ENCODE data around the gene PCDHGA7. TPM values are rescaled to one million over a fixed set of nuclear protein-coding genes. Genes with fewer than 3 reads are reported as not detected.
A peak's percentile ranks its signal among the peaks of the same experiment; 100 is the strongest.

The PCDHGA7 gene
- polyA plus RNA-seq, 1 of the 3 experiments (the other 2 are of a cell fraction), result 7.8 TPM

DNA sequence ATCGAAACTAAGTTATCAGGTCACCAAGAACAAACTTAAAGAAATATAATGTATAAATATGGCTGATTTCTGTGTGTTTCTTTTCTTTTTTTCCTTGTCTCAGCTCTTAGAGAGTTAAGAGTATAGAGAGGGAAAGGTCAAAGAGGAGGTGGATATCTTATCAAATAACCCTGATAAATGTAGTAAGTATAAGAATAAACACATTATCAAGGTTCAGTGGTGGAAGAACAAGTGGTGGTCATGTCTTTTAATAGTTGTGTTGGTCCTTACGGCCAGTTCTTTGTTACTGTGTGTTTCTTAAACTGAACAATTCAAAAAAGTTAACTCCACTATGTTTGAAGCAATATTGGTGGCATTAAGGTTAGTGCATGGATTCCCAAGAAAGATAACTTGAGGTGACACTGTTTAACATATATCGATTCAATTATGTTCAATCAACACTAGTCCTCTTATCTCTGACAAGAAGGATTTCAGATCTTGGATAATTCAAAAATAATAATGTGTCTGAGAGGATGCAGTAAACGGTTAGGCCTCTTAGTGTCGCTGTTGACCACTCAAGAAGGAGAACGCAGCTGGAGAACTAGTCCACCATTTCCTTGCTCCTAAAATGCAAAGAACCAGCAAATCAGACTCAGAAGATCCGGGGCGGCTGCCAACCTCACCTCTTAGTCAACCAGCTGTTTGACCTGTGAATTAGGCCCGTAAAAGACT is 39.1 kb upstream of the PCDHGA7 start, which contains the start of gene PCDHGA3:
TSS of gene PCDHGA3 (plus strand) at position 588 of the 711 bp plus-strand sequence. CDS start 205 bp downstream, outside the sequence.
- Histone ChIP-seq H3K9me3 (no peaks in the 10 kb centered on the region), H3K9me2 (no peaks in the 10 kb centered on the region), H3K4me1 (ENCODE audit: control insufficient read depth in 1 of 2, insufficient read depth in 2 of 2, low read depth in 1 of 2, low read length in 1 of 2) (no peaks in the 10 kb centered on the region), H3K79me2 (ENCODE audit: insufficient read depth) (no peaks in the 10 kb centered on the region), H2AFZ (ENCODE audit: low read depth) (peak within 1 kb of the TSS; percentile 50; the same call in 1 of the 2 replicates), H3K4me2 (no peak within 1 kb of the TSS), H3F3A (replicated peaks; ENCODE audit: insufficient read depth) (no peaks in the 10 kb centered on the region), H3K27ac (ENCODE audit: low read depth in 2 of 2, low read length in 1 of 2) (no peak within 1 kb of the TSS), H4K20me1 (ENCODE audit: insufficient read depth) (no peaks in the 10 kb centered on the region), H3K4me3 (ENCODE audit: low read depth in 2 of 2, low read length in 1 of 2) (no peak within 1 kb of the TSS; a peak in 1 of 4 replicates), H3K9ac (no peak within 1 kb of the TSS), H3K27me3 (ENCODE audit: insufficient read depth) (no peaks in the 10 kb centered on the region), H3K36me3 (replicated peaks in 1 of 2; ENCODE audit: control insufficient read depth in 1 of 2, insufficient read depth in 2 of 2, low read length in 1 of 2) (no peaks in the 10 kb centered on the region)
- no peak for DNase-seq
- ChIA-PET CTCF (interaction anchor here (0.7 to 2.0 kb wide), 5 partner anchors 13 to 221 kb away, joined by 3 to 8 read pairs (median 3); partner anchors contain the start of genes PCDHGA1 and PCDHGB7), POLR2A (no interaction called here)
- TF ChIP-seq FOSL2 (IDR thresholded peaks at IDR 0.05; ENCODE audit: borderline replicate concordance, low read depth) (no peak), USF2 (IDR thresholded peaks at IDR 0.05; ENCODE audit: borderline replicate concordance, low read depth, low read length) (no peak), RAD21 (IDR thresholded peaks at IDR 0.05; ENCODE audit: low read length) (peak; percentile 21; the same call in 1 of the 2 replicates), CTCF (IDR thresholded peaks at IDR 0.05) (peak; percentile 46)
- 13% methylated on average over 9 of the region's 9 CpGs for WGBS (ENCODE audit: low lambda C conversion rate)

GRCh38 chr5:141343953-141344463 is 38.5 kb upstream of the PCDHGA7 start:
- no peaks in the 10 kb centered on the region for H3K9me3 ChIP-seq
- no peak overlapping the region for H3K9ac ChIP-seq
- H3K27me3 ChIP-seq (ENCODE audit: insufficient read depth), result no peaks in the 10 kb centered on the region
- no peak overlapping the region for H3K27ac ChIP-seq (ENCODE audit: low read depth in 2 of 2, low read length in 1 of 2)
- CTCF ChIA-PET, result interaction anchor here (0.7 to 2.0 kb wide), 5 partner anchors 14 to 220 kb away, joined by 3 to 8 read pairs (median 3); partner anchors contain the start of genes PCDHGA1, PCDHGA7 and PCDHGB7
- WGBS (ENCODE audit: low lambda C conversion rate), result 64% methylated on average over 31 of the region's 31 CpGs
- no peaks in the 10 kb centered on the region for H4K20me1 ChIP-seq (ENCODE audit: insufficient read depth)
- peak overlapping the region; percentile 50; the same call in 1 of the 2 replicates for H2AFZ ChIP-seq (ENCODE audit: low read depth)
- no peaks in the 10 kb centered on the region for H3K79me2 ChIP-seq (ENCODE audit: insufficient read depth)
- H3K36me3 ChIP-seq (replicated peaks in 1 of 2; ENCODE audit: control insufficient read depth in 1 of 2, insufficient read depth in 2 of 2, low read length in 1 of 2), result no peaks in the 10 kb centered on the region
- POLR2A ChIA-PET, result no interaction called here
- no peak for DNase-seq
- TF ChIP-seq CTCF (IDR thresholded peaks at IDR 0.05), result 0 out of 2 replicates have a peak, but pooled peaks have one; percentile 4
- no peak for TF ChIP-seq SIN3A (IDR thresholded peaks at IDR 0.05; ENCODE audit: borderline replicate concordance, low read depth, low read length)
- H3K4me3 ChIP-seq (ENCODE audit: low read depth in 2 of 2, low read length in 1 of 2), result no peak overlapping the region; a peak in 1 of 4 replicates
- no peaks in the 10 kb centered on the region for H3F3A ChIP-seq (replicated peaks; ENCODE audit: insufficient read depth)
- no peak overlapping the region for H3K4me2 ChIP-seq
- no peaks in the 10 kb centered on the region for H3K4me1 ChIP-seq (ENCODE audit: control insufficient read depth in 1 of 2, insufficient read depth in 2 of 2, low read depth in 1 of 2, low read length in 1 of 2)
- no peaks in the 10 kb centered on the region for H3K9me2 ChIP-seq

Data from SK-N-SH (cell line).